K562 treated with DMSO at 1 percent for 24 hours (cell line): ENCODE data around the gene ZNF300. TPM values are rescaled to one million over a fixed set of nuclear protein-coding genes. Genes with fewer than 3 reads are reported as not detected.

Experiments used
- total RNA-seq: library from RNA; unstranded; fragments of 300-600 nt; gene quantifications from 2 replicates; pipeline ENCODE4 v1.2.3, GENCODE V29; 2022; ENCODE audit warnings: low read depth; ENCODE audit not compliant: insufficient read depth

ZNF300 gene
- total RNA-seq, result 3.1 and 3.6 TPM in 2 replicates

DNA sequence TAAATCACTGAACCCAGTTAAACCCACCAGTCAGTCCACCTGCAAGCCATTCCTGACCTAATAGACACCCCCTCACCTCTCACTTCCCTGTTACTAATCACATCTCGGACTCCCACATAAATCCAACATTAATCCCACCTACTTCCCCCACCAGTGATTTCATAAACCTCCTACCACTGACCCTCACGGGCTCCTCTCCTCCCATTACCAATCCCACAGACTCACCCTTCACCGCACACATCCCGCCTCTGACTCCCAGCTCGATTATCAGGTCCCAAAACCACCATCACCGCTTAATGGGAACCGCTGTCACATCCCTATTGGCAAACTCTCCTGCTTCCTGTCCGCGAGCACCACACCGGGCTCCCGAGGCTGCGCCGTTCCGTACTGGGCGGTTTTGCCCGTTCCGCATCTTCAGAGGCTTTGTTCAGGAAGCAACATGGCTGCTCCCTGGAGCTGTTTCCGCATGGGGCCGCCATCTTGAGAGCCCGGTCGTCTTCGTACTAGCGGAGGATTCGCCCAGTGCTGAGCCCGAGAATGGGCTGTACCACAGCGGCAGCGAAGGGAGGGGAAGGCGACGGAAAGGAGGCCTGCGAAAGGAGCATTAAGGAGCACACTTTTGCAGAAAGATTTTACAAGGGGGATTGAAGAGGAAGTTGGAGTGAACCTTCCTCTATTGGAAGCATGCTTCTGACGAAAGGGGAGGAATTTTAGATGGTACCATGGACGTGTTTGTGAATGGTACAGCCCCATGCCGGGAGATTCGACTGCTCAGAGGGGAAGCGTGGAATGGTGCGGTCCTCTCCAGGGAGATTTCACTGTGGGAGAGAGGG is at the start of gene ZNF300:
Gene ZNF300, minus strand, starts transcription at position 502 of the 833 bp plus-strand sequence. CDS start 1,825 bp downstream, outside the sequence.

GRCh38 chr5:150846308-150846653 is 58.5 kb downstream of the ZNF300 start, which contains the start of gene IRGM:
IRGM (plus strand) TSS chr5:150846521; CDS start chr5:150848124, 1,603 bp downstream.

Other genes starting within 250 kb of the ZNF300 start
- gene MYOZ3, start 243.7 kb downstream of the ZNF300 start, total RNA-seq, result not detected in 2 replicates
- gene RBM22, start 203.9 kb downstream of the ZNF300 start, total RNA-seq, result 54.4 and 57.7 TPM in 2 replicates
- 35.3 and 45.3 TPM in 2 replicates for gene DCTN4, start 146.0 kb downstream of the ZNF300 start, total RNA-seq
- gene SMIM3, start 126.2 kb downstream of the ZNF300 start, total RNA-seq, result 57.0 and 62.2 TPM in 2 replicates
- gene IRGM, start 58.5 kb downstream of the ZNF300 start, total RNA-seq, result not detected in 2 replicates
- 1.4 and 2.1 TPM in 2 replicates for gene GPX3, start 115.6 kb upstream of the ZNF300 start, total RNA-seq
- gene TNIP1, start 176.1 kb upstream of the ZNF300 start, total RNA-seq, result 75.8 and 83.9 TPM in 2 replicates